Endometrial microvascular endothelial cells (primary cell): ENCODE data around the gene FAM13C. TPM values are rescaled to one million over a fixed set of nuclear protein-coding genes. Genes with fewer than 3 reads are reported as not detected.
"Not testable (repeated sequence)": the region's sequence is repeated elsewhere in the genome, so short reads cannot be mapped to it uniquely, and the experiment has no call there.

Experiments
- in situ Hi-C: cut with HindIII; loops from 2 replicates; pipeline ENCODE4 v1.10.0; 2017; ENCODE audit warnings: low sequenced_read_pairs, low pct_unique_long_range_greater_than_20kb; ENCODE audit errors: inconsistent ontology term
- total RNA-seq: library from RNA; depleted of rRNA; stranded (reverse); fragments of >200 nt; gene quantifications from one replicate; pipeline ENCODE4 v1.2.3, GENCODE V29; 2015; ENCODE audit errors: inconsistent ontology term

The FAM13C gene
- total RNA-seq, 1 donor from 2014 or later: not detected

DNA sequence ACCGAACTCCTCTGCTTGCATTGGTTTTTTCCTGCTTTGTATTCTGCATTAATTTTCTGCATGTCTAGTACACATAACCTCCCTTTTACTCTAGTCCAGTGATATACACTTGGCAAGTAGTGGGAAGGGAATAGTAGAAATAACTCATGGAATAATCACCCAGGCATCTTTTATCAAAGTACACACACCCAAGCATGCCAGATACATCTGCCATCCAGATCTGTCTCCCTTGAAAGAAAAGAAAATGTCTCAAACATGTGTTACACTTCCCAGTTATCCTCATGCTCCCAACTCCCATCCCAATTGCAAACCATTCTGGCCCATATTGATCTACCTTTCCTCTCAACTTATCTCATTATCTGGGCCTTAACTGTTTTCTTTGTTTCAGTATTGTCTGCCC lies 106.9 kb downstream of the FAM13C start:
- in situ Hi-C loops: no loop called here

DNA sequence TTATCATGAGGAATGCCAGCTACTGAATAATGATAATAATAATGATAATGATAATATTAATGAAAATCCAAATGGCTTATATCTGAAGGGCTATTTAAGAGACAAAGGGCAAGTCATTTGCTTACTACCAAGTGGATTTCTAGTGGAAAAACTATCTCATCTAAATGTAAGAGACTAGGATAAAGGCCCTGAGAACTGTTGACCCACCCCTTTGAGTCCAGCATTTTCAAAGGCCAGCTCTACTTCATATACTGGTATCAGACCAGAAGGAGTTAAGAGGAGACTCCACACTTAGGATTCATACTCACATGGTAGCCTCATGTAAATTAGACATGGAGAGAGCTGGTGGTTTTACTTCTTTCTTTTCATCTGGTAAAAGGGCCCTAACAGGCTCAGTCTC lies 109.9 kb downstream of the FAM13C start:
- in situ Hi-C loops: no loop called here

DNA sequence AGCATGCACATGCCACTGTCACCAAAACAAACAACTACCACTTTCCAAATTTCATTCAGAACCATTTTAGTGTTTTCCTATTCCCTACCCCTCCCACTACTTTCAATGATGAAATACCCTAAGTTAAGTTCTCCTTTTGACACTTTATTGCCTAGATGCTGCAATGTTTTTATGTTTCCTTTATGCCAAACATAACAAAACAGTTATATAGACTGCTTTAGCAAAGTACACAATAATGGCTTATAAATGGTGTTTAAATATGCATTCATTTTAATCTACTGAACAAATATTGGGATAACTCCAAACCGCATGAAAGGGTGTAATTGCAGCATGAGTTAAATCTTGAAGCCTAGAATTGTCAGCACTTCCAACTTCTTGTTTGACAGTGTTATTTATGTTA lies 116.7 kb downstream of the FAM13C start:
- in situ Hi-C loops: no loop called here

DNA sequence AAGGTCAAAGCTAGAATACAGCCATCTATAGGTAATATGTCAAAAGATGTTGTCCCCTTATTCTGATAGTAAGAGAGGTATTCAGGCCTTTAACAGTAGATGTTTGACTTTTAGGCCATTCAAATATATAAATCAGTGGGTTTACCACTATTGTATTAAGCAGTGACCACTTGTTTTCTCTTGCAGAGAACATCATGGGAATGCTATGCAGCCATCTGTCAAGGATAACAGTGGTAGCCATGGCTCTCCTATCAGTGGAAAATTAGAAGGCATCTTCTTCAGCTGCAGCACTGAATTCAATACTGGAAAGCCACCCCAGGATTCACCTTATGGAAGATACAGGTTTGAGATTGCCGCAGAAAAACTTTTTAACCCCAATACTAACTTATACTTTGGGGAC lies 117.5 kb downstream of the FAM13C start:
- in situ Hi-C loops: no loop called here

DNA sequence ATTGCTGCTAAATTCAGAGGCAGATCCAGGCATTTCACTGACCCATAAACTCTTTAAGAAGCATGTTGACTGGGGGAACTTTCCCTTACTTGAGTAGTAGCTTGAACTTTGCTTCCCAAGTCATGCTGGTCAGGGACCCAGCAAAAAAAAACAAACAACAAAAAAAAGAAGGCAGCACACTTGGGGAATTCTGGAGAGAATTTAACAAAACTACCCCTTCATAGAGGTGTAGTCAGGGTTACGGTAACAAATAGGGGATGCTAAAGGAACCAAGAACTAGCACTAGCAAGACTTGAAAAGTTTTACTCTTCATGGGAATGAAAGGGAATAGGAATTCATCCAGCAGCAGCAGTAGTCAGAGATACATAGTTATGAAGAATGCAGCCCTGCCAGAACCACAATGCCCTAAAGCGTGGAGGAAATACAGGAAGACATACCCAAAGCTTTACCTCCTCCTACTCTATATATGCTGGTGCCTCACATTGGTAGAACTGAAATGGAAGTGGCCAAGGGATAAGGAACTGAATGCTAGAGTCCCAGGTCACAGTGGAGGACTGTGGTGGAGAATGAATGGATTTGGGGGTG lies 118.6 kb downstream of the FAM13C start:
- in situ Hi-C loops: no loop called here

DNA sequence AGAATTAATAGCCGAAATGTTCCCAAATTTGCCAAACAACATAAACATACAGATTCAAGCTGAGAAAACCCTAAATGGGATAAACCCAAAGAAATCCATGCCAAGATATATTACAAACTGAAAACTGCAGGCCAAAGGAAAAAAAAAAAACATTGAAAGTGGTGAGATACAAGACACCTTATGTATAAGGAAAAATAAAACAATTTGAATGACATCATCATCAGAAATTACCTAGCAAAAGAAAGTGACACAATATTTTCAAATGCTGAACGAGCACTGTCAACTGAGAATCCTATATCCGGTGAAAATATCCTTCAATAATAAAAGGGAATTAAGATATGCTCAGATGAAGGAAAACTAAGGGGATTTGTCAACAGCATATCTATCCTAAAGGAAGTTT lies 119.4 kb downstream of the FAM13C start:
- in situ Hi-C loops: no loop called here

DNA sequence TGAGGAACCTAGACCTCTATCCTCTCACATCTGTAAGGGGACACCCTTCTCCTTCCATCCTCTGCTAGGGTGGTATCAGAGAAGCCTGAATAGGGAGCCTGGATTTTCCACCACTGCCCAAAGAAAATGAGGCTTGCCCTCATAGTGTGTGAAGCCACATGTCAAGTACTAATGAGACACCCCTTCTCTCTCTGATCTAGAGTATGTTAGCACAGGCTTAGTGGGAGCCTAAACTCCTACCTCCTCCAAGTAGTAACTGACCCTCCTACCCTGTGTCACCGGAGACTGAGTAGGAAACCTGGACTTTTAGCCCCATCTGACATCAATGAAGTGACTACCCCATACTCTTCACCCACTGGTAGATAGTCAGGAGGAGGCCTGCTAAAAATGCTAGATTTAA lies 120.3 kb downstream of the FAM13C start:
- in situ Hi-C loops: no loop called here

DNA sequence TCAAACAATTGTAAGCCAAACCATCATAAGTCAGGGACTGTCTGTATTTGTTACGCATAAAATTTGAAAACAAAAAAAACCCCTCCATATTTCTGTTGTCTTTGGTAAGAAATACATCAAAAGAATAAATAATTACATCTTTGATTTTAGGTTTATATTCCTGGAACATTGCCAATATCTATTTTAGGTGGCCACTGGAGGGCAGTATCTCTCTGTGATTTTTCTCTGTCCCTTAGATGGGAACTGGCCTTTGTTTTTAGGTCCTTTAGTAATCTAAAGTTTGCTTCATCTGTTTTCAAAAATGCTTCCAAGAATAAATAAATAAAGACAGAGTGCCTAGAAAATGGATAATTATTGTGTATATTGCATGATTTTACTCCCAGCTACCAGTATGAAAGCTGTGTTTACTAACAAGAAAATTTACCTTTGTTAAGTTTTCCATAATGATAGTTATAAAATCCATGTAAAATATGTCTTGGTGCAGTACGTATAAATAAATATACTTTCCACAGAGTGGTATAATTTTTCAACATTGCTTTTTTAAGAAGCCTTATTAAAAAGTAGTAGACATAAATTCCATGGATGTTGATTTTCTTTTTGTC lies 121.7 kb downstream of the FAM13C start:
- in situ Hi-C loops: no loop called here

DNA sequence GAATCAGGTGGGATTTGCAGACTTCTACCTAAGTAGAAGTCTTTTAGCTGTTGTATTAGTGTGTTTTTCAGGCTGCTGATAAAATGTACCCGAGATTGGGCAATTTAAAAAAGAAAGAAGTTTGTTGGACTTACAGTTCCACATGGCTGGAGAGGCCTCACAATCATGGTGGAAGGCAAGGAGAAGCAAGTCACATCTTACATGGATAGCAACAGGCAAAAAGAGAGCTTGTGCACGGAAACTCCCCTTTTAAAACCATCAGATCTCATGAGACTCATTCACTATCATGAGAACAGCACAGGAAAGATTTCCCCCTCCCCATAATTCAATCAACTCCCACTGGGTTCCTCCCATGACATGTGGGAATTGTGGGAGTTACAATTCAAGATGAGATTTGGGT lies 123.2 kb downstream of the FAM13C start:
- in situ Hi-C loops: not testable (repeated sequence)

DNA sequence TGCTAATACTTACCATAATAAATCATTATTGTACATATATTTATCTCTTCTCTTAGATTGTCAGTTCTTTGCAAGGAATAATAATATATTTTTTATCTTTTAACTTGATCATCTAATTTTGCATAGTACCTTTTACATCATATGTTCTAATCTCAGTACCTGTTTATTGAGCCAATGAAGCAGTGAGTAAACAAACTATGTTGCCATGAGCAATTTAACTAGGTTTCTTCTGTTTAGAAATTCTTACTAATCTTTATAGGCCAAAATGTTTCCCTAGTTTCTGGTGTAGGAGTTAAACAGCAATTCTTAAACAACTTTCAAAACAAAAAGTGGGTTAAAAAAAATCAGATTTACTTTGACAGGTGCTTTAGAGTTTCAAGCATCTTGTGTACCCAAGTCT lies 124.6 kb downstream of the FAM13C start:
- in situ Hi-C loops: no loop called here

DNA sequence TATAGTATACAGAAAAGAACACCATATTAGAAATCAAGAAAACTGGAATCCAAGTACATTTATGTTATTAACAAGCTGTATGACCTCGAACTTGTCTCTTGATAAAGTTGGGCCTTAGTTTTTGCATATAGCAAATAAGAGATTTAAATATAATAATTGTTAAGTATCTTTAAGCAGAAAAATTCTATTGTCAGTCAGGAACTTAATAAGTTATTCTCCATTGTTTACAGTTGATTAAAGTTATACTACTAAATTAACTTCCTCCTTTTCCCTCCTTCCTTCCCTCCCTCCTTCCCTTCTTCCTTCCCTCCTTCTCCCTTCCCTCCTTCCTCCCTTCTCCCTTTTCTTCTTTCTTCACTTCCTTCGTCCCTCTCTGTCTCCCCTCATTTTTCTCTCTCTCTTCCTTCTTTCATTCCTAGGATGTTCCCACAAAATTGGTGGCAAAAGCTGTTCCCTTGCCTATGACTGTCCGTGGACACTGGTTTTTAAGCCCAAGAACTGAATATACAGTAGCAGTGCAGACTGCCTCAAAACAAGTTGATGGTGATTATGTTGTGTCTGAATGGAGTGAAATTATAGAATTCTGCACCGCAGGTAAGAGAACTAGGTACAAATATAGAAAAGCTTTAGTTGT lies 126.2 kb downstream of the FAM13C start:
- in situ Hi-C loops: no loop called here

DNA sequence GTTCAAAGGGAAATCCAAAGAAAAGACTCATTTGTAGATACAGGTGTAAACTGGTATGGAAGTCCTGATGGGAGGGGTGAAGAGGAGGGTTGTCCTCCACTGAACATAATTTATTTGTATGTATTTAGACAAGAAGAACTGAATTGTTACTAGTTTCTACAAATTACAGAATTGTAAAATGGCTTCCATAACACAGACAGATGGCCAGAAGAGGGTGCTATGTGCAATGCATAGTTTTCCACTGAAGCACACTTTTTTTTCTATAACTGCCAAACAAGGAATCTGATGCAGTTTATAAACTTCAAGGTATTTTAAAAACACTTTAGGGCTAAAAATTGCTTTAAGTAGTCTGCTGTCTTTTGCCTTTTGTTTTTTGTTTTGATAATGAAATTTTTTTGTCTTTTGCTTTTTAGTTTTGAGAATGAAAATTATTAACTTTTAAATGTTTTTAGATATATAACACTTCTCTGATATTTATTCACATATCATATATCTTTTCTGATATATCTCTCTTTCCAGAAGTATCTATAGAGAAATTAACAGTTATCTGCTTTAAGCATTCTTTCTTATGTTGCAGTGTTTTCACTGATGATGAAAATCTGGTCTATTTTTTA lies 127.4 kb downstream of the FAM13C start:
- in situ Hi-C loops: no loop called here

DNA sequence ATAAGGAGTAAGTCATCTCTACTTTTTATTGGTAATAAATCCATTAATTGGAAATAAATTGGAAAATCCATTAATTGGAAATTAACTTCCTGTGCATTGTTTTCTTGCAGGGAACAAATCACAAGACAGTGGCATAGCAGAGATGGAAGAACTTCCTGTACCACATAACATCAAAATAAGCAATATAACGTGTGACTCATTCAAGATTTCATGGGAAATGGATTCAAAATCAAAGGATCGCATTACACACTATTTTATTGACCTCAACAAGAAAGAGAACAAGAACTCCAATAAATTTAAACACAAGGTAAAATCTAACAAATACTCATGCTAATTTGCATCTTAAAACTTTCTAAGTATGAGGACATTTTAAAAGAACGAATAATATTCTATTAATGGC lies 128.2 kb downstream of the FAM13C start:
- in situ Hi-C loops: no loop called here

DNA sequence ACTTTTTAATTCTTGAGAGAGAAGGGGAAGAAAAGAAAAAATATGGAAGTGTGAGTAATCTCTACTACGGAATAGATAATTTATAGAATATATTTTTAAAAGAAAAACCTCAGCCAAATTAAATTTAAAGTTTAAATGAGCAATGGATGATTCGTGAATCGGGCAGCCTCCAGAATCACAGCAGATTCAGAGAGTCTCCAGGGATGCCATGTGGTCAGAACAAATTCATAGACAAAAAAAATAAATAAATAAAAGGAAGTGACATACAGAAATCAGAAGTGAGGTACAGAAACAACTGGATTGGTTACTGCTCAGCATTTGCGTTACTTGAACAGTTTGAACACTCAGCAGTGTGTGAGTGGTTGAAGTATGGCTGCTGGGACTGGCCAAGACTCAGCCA lies 132.9 kb downstream of the FAM13C start:
- in situ Hi-C loops: no loop called here

DNA sequence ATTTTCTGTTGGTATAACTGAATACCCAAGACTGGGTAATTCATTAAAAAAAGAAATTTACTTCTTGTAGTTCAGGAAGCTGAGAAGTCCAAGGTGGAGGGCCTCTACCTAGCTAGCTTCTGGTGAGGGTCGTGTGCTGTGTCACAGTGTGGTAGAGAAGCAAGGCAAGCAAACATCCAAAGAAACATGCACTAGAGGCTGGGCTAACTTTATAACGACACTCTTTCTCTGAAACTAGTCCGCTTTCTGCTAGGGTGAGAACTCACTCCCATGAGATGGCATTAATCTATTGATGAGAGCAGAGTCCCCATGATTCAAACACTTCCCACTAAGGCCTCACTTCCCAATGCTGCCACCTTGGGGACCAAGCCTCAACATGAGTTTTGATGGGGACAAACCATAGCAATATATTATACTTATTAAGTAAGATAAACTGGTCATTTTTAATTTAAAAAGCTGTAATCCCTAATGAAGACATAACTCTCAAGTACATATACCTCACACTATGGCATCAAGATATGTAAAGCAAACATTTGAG lies 135.1 kb downstream of the FAM13C start:
- in situ Hi-C loops: no loop called here

DNA sequence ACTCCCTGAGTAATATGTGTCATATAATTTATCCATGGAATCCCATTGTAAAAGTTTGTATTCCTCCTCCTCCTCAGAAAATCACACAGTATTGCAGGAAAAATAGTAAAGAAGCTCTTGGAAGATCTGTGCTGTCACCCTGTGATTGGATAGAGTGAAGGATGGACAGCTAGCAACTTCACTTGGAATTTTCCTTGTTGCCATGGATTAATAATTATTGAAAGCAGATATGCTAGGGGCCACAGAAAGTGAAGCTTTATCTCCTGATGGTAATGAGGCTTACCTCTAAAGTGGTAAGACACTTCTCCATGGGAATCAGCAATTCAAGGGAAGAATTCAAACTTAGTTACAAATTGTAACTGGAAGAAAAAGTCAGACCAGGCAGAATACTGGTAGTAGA lies 137.1 kb downstream of the FAM13C start:
- in situ Hi-C loops: no loop called here

DNA sequence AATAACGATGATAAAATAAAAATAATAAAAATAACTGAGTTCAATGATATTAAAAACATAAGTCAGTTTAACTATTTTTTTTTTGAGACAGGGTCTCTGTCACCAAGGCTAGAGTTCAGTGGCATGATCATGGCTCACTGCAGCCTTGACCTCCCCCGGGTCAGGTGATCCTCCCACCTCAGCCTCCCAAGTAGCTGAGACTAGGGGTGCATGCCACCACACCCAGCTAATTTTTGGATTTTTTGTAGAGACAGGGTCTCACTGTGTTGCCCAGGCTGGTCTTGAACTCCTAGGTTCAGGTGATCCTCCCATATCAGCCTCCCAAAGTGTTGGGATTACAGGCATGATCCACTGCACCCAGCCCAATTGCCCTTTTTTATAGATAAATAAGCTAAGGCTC lies 138.8 kb downstream of the FAM13C start:
- in situ Hi-C loops: not testable (repeated sequence)

DNA sequence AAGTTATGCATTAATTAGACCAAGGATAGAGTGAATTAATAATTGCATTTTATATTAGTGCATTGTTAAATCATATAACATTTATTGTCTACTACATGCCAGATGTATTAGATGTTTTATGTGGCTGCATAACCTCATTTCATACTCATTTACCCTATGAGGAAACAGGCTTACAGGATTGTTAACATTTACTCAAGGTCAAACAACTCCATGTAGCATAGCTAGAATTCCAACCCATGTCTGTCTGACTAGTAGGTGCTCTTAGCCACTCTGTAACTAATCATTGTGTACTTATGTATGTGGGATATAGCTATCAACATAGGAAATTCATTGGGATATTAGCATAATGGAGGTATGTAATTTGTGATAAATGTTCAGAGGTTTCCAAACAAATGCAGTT lies 139.6 kb downstream of the FAM13C start:
- in situ Hi-C loops: no loop called here

DNA sequence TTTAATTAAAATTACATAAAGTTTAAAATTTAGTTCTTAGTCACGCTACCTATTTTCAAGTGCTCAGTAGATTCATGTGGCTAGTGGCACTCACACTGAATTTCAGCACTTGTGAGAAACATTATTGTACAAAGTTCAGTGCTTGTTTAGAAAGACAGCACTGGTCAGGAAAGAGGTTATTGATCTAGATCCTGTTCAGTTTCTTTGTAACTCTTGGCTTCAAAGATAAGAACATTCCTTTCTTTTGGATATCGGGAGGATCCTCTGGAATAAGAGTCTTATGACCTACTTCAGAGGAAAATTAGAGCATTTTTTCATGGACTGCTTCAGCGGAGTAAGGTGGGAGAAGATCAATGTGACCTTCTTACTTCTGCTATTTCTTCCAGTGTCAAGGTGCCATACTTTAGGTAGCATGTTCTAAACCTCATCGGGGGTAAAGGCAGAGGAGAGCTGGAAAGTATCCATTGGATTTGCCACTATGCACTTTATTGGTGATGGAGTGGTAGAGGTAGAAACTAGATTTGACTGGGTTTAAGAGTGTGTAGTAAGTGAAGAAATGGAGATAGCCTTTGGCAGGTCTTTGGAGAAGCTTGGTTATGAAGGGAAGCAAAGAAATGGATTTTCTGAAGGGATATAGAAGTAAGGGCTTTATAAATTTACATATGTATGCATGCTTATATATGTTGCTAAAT lies 146.0 kb downstream of the FAM13C start:
- in situ Hi-C loops: no loop called here

DNA sequence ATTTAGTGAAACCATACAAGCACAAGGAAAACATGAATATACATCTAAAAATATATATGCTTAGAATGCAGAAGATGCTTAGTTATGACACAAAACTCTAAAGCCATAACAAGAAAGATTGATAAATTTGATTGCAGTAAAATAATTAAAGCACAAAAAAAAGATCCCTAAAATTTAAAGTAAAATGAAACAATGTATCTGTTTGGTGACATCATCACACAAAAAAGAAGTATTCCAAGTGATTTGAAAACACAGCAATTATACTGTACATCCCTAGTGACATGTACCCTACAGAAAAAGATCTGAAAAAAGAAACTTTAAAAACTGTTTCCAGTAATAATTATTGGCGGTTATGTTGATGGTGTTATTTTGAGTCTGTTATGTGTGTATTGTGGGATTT lies 148.2 kb downstream of the FAM13C start:
- in situ Hi-C loops: no loop called here
